ENCODE results near the gene BST2.
A peak's percentile ranks its signal among the peaks of the same experiment; 100 is the strongest.

The BST2 gene

GRCh38 chr19:17405250-17406045, at the start of gene BST2:
Gene BST2 (minus strand): TSS chr19:17405630. CDS start chr19:17405575, 55 bp downstream.
- peak in 30 of 56 donors; percentile 10 to 66 (median 30) for DNase-seq

- no peak for DNase-seq
Measured at GRCh38 chr19:17454576-17455071, 49.2 kb upstream of the BST2 start.

GRCh38 chr19:17451820-17452219, 46.4 kb upstream of the BST2 start:
- DNase-seq = no peak

- DNase-seq = no peak
Measured at GRCh38 chr19:17450264-17451075, 45.0 kb upstream of the BST2 start.

- DNase-seq = peak in 7 of 56 donors; percentile 15 to 44 (median 22)
Measured at GRCh38 chr19:17448131-17448967, 42.9 kb upstream of the BST2 start, which contains the start of gene TMEM221. Gene TMEM221 (minus strand): TSS chr19:17448668. CDS start chr19:17448462, 206 bp downstream.

- DNase-seq = no peak
Measured at GRCh38 chr19:17447704-17448130, 42.3 kb upstream of the BST2 start.

GRCh38 chr19:17445526-17446165, 40.2 kb upstream of the BST2 start:
- no peak for DNase-seq

GRCh38 chr19:17441241-17442021, 36.0 kb upstream of the BST2 start:
- DNase-seq = peak in 5 of 56 donors; percentile 3 to 23 (median 6)

- DNase-seq = no peak
Measured at GRCh38 chr19:17436874-17437267, 31.4 kb upstream of the BST2 start.

GRCh38 chr19:17436094-17436873, 30.9 kb upstream of the BST2 start:
- DNase-seq = no peak

GRCh38 chr19:17435218-17435617, 29.8 kb upstream of the BST2 start:
- no peak for DNase-seq

GRCh38 chr19:17431417-17431816, 26.0 kb upstream of the BST2 start:
- no peak for DNase-seq

- DNase-seq = peak in 1 of 56 donors; percentile 4
Measured at GRCh38 chr19:17429641-17430113, 24.2 kb upstream of the BST2 start.

GRCh38 chr19:17424743-17425365, 19.4 kb upstream of the BST2 start:
- DNase-seq = peak in 20 of 56 donors; percentile 1 to 73 (median 26)

GRCh38 chr19:17423429-17424208, 18.2 kb upstream of the BST2 start:
- no peak for DNase-seq

GRCh38 chr19:17421942-17422341, 16.5 kb upstream of the BST2 start:
- no peak for DNase-seq

- peak in 10 of 56 donors; percentile 4 to 46 (median 18) for DNase-seq
Measured at GRCh38 chr19:17420475-17420924, 15.1 kb upstream of the BST2 start.
